NT2/D1 (cell line): ENCODE measurements around the gene APBA2.

Experiments used
- DNase-seq: peaks from one replicate; pipeline ENCODE4 v3.0.0-alpha.2; 2011; ENCODE audit warnings: low read depth, low spot score
- H3K27me3 ChIP-seq: 2 replicates; pipeline ENCODE4 v1.6.0; 2011; ENCODE audit warnings: mild to moderate bottlenecking; ENCODE audit not compliant: insufficient read length, insufficient read depth
- H3K36me3 ChIP-seq: 2 replicates; pipeline ENCODE4 v1.6.1; 2011; ENCODE audit warnings: mild to moderate bottlenecking, low read length, mixed read lengths; ENCODE audit not compliant: insufficient read depth, insufficient read length
- H3K4me1 ChIP-seq: 2 replicates; pipeline ENCODE4 v1.5.1; 2011; ENCODE audit not compliant: insufficient read depth, insufficient read length
- H3K4me3 ChIP-seq: 2 replicates; pipeline ENCODE4 v1.5.1; 2011; ENCODE audit warnings: low read depth; ENCODE audit not compliant: insufficient read length
- H3K9ac ChIP-seq: 2 replicates; pipeline ENCODE4 v1.6.0; 2011; ENCODE audit warnings: low read depth; ENCODE audit not compliant: insufficient read length
- H3K9me3 ChIP-seq: 2 replicates; pipeline ENCODE4 v1.5.1; 2011; ENCODE audit warnings: mild to moderate bottlenecking, low read length; ENCODE audit not compliant: insufficient read depth
- SUZ12 ChIP-seq: IDR thresholded peaks from 2 replicates; pipeline ENCODE4 v1.6.1; 2011; ENCODE audit not compliant: insufficient read length, insufficient read depth; ENCODE audit errors: extremely low read depth
- YY1 ChIP-seq: IDR thresholded peaks from 2 replicates; pipeline ENCODE4 v1.6.1; 2011; ENCODE audit not compliant: insufficient read length, insufficient read depth
- ZNF274 ChIP-seq: IDR thresholded peaks from 2 replicates; pipeline ENCODE4 v1.6.1; 2011; ENCODE audit warnings: mild to moderate bottlenecking, low read depth, low read length

Gene APBA2

DNA sequence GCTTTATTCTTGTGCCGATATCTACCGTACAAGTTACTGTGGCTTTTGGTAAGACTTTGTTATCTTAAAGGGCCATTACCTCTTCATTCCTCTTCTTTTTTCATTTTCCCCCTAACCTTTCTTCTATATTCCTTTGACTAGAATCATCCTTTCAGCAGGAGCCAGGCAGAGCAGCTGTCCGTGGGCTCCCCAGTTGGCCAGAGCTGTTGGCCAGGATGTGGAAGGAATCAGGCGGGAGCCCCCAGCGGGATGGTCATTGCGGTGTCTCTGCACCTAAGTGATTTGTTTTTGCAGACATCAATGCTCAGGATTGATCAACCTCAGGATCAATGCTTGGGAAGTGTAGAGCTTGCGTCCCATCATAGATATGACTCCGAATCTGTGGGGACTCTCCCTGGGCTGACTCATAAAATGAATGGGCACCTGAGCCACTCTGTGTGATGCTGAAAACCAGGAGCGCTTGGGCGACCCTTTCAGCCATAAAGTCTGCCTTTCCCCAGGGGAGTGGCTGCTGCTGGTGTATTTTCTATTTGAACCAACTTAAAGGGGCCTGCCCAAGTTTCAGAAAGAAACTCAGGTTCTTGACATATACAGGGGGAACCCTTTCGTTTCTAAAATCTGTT is 21.7 kb downstream of the APBA2 start:
- H3K9ac ChIP-seq = no peak overlapping the region
- no peaks in the 10 kb centered on the region for H3K4me1 ChIP-seq

GRCh38 chr15:28909958-28910500 is 24.3 kb downstream of the APBA2 start:
- H3K4me1 ChIP-seq = peaks cover 7% of the 10 kb centered on the region
- H3K36me3 ChIP-seq = no peaks in the 10 kb centered on the region
- peaks cover 11% of the 10 kb centered on the region for H3K9me3 ChIP-seq
- no peak overlapping the region for H3K4me3 ChIP-seq
- H3K27me3 ChIP-seq = no peaks in the 10 kb centered on the region
- TF ChIP-seq YY1 = no peak
- no peak for TF ChIP-seq SUZ12
- no peak for TF ChIP-seq ZNF274
- no peak for DNase-seq
- H3K9ac ChIP-seq = no peak overlapping the region

More for the DNA sequence above, 21.7 kb downstream of the APBA2 start:
- no peak for DNase-seq
- Histone ChIP-seq H3K4me3 (no peak overlapping the region), H3K36me3 (no peaks in the 10 kb centered on the region), H3K9me3 (peaks cover 11% of the 10 kb centered on the region), H3K27me3 (no peaks in the 10 kb centered on the region)
- TF ChIP-seq ZNF274 (no peak), YY1 (no peak), SUZ12 (no peak)

GRCh38 chr15:28911310-28911931 is 25.6 kb downstream of the APBA2 start:
- H3K27me3 ChIP-seq = no peaks in the 10 kb centered on the region
- H3K9me3 ChIP-seq = peaks cover 11% of the 10 kb centered on the region
- no peak overlapping the region for H3K4me3 ChIP-seq
- TF ChIP-seq SUZ12 = no peak
- no peak for TF ChIP-seq ZNF274
- no peak for TF ChIP-seq YY1
- no peak for DNase-seq
- H3K4me1 ChIP-seq = peaks cover 7% of the 10 kb centered on the region
- H3K36me3 ChIP-seq = no peaks in the 10 kb centered on the region
- H3K9ac ChIP-seq = no peak overlapping the region

GRCh38 chr15:28912422-28912821 is 26.6 kb downstream of the APBA2 start:
- TF ChIP-seq YY1 (no peak), SUZ12 (no peak), ZNF274 (no peak)
- DNase-seq = no peak

DNA sequence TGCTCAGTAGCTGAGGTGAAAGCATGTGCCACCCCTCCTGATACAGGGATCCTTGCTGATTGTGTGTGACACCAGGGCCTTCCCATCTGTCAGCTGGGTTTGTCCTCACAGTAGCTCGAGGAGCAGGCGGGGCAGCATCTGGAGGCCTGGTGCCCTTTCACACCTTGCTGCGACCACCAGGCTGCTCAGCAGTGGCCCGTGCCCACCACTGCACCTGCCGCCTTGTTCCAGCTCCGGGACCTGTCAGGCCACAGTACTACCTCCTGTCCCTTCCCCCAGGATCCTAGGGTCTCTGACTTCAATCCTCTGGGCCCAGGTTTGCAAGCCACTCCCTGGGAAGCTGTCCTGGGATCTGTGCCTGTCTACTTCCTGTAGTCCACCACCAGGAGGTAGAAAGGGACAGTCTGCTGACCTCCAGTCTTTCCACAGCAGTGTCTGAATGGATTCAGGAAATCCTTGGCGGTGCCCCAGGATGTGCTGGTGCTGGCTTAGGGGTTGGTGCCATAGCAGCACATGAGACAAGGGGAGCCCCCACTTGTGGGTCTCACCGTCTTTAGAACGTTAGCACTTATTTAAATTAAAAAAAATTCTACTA is 27.5 kb downstream of the APBA2 start:
- TF ChIP-seq SUZ12 (no peak), YY1 (no peak), ZNF274 (no peak)
- peaks cover 13% of the 10 kb centered on the region for H3K4me1 ChIP-seq
- H3K9me3 ChIP-seq = no peaks in the 10 kb centered on the region
- no peaks in the 10 kb centered on the region for H3K36me3 ChIP-seq
- no peak for DNase-seq
- H3K9ac ChIP-seq = no peak overlapping the region
- H3K27me3 ChIP-seq = no peaks in the 10 kb centered on the region
- H3K4me3 ChIP-seq = no peak overlapping the region

More at GRCh38 chr15:28912422-28912821, 26.6 kb downstream of the APBA2 start:
- no peaks in the 10 kb centered on the region for H3K27me3 ChIP-seq
- peaks cover 7% of the 10 kb centered on the region for H3K4me1 ChIP-seq
- H3K9me3 ChIP-seq = peaks cover 5% of the 10 kb centered on the region
- H3K4me3 ChIP-seq = no peak overlapping the region
- H3K9ac ChIP-seq = no peak overlapping the region
- no peaks in the 10 kb centered on the region for H3K36me3 ChIP-seq

DNA sequence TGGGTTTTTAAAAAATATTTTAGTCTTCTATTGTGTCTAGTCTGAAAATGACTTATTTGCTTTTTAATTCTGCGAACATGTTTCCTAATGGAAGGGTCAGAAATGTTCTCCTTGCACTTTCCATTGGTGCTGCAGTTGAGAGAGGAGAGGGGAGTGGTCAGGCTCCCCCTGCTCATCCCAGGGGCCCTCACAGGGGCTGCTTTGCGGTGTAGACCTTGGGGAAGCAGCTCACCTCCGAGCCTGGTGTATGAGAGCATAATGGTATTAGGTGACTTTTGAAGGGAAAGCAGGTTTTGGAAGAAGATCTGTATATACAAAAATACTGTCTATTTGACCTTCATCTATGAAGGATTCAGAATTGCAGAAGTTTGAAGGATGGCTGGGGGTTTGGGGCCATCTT is 28.3 kb downstream of the APBA2 start:
- H3K9ac ChIP-seq = no peak overlapping the region
- TF ChIP-seq SUZ12 = no peak
- TF ChIP-seq YY1 = no peak
- no peak for TF ChIP-seq ZNF274
- H3K36me3 ChIP-seq = no peaks in the 10 kb centered on the region
- H3K27me3 ChIP-seq = no peaks in the 10 kb centered on the region
- no peaks in the 10 kb centered on the region for H3K9me3 ChIP-seq
- H3K4me3 ChIP-seq = no peak overlapping the region
- no peak for DNase-seq
- H3K4me1 ChIP-seq = peaks cover 13% of the 10 kb centered on the region

- Histone ChIP-seq H3K27me3 (no peaks in the 10 kb centered on the region), H3K9me3 (no peaks in the 10 kb centered on the region), H3K9ac (no peak overlapping the region), H3K4me1 (peaks cover 13% of the 10 kb centered on the region), H3K36me3 (no peaks in the 10 kb centered on the region), H3K4me3 (no peak overlapping the region)
- no peak for DNase-seq
- TF ChIP-seq YY1 (no peak), SUZ12 (no peak), ZNF274 (no peak)
Measured at GRCh38 chr15:28914483-28915023, 28.8 kb downstream of the APBA2 start.
